H9 (cell line): Measurements from ENCODE around the gene SLC7A6. TPM values are rescaled to one million over a fixed set of nuclear protein-coding genes. Genes with fewer than 3 reads are reported as not detected.

Experiments
- DNase-seq: peaks from one replicate; pipeline ENCODE4 v3.0.0-alpha.2; 2017
- H2AFZ ChIP-seq: one replicate; pipeline ENCODE4 v1.6.1; 2013; ENCODE audit warnings: mild to moderate bottlenecking, low read length, control low read depth, moderate library complexity
- H2AK5ac ChIP-seq: 2 replicates; pipeline ENCODE4 v1.6.1; 2013; ENCODE audit warnings: low read length, control low read depth, mixed read lengths; ENCODE audit not compliant: insufficient read length
- H2BK120ac ChIP-seq: one replicate; pipeline ENCODE4 v1.6.1; 2013; ENCODE audit warnings: low read depth, mild to moderate bottlenecking, low read length, control low read depth, inconsistent platforms; ENCODE audit not compliant: poor library complexity, severe bottlenecking
- H2BK12ac ChIP-seq: 2 replicates; pipeline ENCODE4 v1.6.1; 2013; ENCODE audit warnings: low read length, control low read depth, mixed read lengths, low read depth; ENCODE audit not compliant: insufficient read length
- H2BK15ac ChIP-seq: 2 replicates; pipeline ENCODE4 v1.6.1; 2013; ENCODE audit warnings: low read depth, low read length, control low read depth
- H2BK20ac ChIP-seq: one replicate; pipeline ENCODE4 v1.6.1; 2013; ENCODE audit warnings: low read depth, mild to moderate bottlenecking, low read length, control low read depth, inconsistent platforms; ENCODE audit not compliant: poor library complexity, severe bottlenecking
- H2BK5ac ChIP-seq: 2 replicates; pipeline ENCODE4 v1.6.1; 2013; ENCODE audit warnings: low read length, control low read depth, mixed read lengths; ENCODE audit not compliant: insufficient read length
- H3K14ac ChIP-seq: 2 replicates; pipeline ENCODE4 v1.6.1; 2013; ENCODE audit warnings: low read length, control low read depth; ENCODE audit not compliant: insufficient read depth
- H3K18ac ChIP-seq: 2 replicates; pipeline ENCODE4 v1.6.1; 2013; ENCODE audit warnings: low read depth, mild to moderate bottlenecking, mixed read lengths, low read length, control low read depth; ENCODE audit not compliant: insufficient read length
- H3K23ac ChIP-seq: 2 replicates; pipeline ENCODE4 v1.6.1; 2013; ENCODE audit warnings: low read length, control low read depth, mixed read lengths, low read depth; ENCODE audit not compliant: insufficient read length
- H3K23me2 ChIP-seq: 2 replicates; pipeline ENCODE4 v1.6.1; 2013; ENCODE audit warnings: low read depth, mild to moderate bottlenecking, mixed read lengths, low read length, control low read depth; ENCODE audit not compliant: insufficient read length, poor library complexity, severe bottlenecking
- H3K27ac ChIP-seq: 2 replicates; pipeline ENCODE4 v1.5.1; 2013; ENCODE audit warnings: low read length, control low read depth, mixed read lengths, low read depth; ENCODE audit not compliant: insufficient read length
- H3K27me3 ChIP-seq: 2 replicates; pipeline ENCODE4 v1.6.1; 2013; ENCODE audit warnings: low read length, control low read depth, inconsistent platforms; ENCODE audit not compliant: insufficient read depth
- H3K4ac ChIP-seq: 2 replicates; pipeline ENCODE4 v1.6.1; 2013; ENCODE audit warnings: low read depth, mild to moderate bottlenecking, control low read depth, inconsistent platforms, low read length, moderate library complexity
- H3K4me1 ChIP-seq: 2 replicates; pipeline ENCODE4 v1.6.1; 2013; ENCODE audit warnings: low read length, control low read depth, inconsistent platforms; ENCODE audit not compliant: insufficient read depth
- H3K4me2 ChIP-seq: 2 replicates; pipeline ENCODE4 v1.6.1; 2013; ENCODE audit warnings: low read length, control low read depth, mixed read lengths; ENCODE audit not compliant: insufficient read length, insufficient read depth
- H3K56ac ChIP-seq: 2 replicates; pipeline ENCODE4 v1.6.1; 2013; ENCODE audit warnings: low read depth, mild to moderate bottlenecking, mixed read lengths, low read length, control low read depth; ENCODE audit not compliant: insufficient read length
- H3K79me1 ChIP-seq: 2 replicates; pipeline ENCODE4 v1.6.1; 2013; ENCODE audit warnings: low read depth, mild to moderate bottlenecking, moderate library complexity, low read length, control low read depth, inconsistent platforms; ENCODE audit not compliant: insufficient read depth, poor library complexity, severe bottlenecking
- H3K79me2 ChIP-seq: 2 replicates; pipeline ENCODE4 v1.6.1; 2013; ENCODE audit warnings: low read length, control low read depth, inconsistent platforms; ENCODE audit not compliant: insufficient read depth
- H3K9ac ChIP-seq: 2 replicates; pipeline ENCODE4 v1.6.1; 2013; ENCODE audit warnings: low read length, control low read depth, mixed read lengths; ENCODE audit not compliant: insufficient read length; ENCODE audit errors: extremely low read depth
- H3K9me3 ChIP-seq: one replicate; pipeline ENCODE4 v1.6.1; 2013; ENCODE audit warnings: low read depth, low read length, inconsistent platforms; ENCODE audit not compliant: control insufficient read depth
- H3T11ph ChIP-seq: one replicate; pipeline ENCODE4 v1.6.1; 2013; ENCODE audit warnings: mild to moderate bottlenecking, low read length, control low read depth, inconsistent platforms
- H4K20me1 ChIP-seq: one replicate; pipeline ENCODE4 v1.6.1; 2013; ENCODE audit not compliant: control insufficient read depth, insufficient read length, insufficient read depth
- H4K5ac ChIP-seq: 2 replicates; pipeline ENCODE4 v1.6.1; 2013; ENCODE audit warnings: low read depth, mild to moderate bottlenecking, mixed read lengths, low read length, control low read depth; ENCODE audit not compliant: insufficient read length
- H4K8ac ChIP-seq: replicated peaks from 2 replicates; pipeline ENCODE4 v1.6.1; 2013; ENCODE audit warnings: low read length, control low read depth, mixed read lengths, low read depth; ENCODE audit not compliant: insufficient read length
- H4K91ac ChIP-seq: 2 replicates; pipeline ENCODE4 v1.6.1; 2013; ENCODE audit warnings: low read depth, mild to moderate bottlenecking, moderate library complexity, mixed read lengths, low read length, control low read depth; ENCODE audit not compliant: insufficient read length
- H3K27ac Mint-ChIP-seq, 3 experiments: 2 replicates in 2 of 3; 3 replicates in 1 of 3; pipeline ENCODE4 v1.8.0; 2020 to 2021; ENCODE audit warnings: mixed read lengths in 3 of 3, mild to moderate bottlenecking in 1 of 3, moderate library complexity in 1 of 3
- H3K27me3 Mint-ChIP-seq: 2 replicates; pipeline ENCODE4 v1.8.0; 2021; ENCODE audit warnings: low read depth, mild to moderate bottlenecking, moderate library complexity, mixed read lengths
- H3K36me3 Mint-ChIP-seq, 3 experiments: 2 replicates in 2 of 3; 3 replicates in 1 of 3; pipeline ENCODE4 v1.8.0; 2020 to 2021; ENCODE audit warnings: low read depth in 3 of 3, mixed read lengths in 3 of 3; ENCODE audit not compliant: insufficient read depth in 1 of 3
- H3K4me1 Mint-ChIP-seq, 2 experiments: 2 replicates each; pipeline ENCODE4 v1.8.0; 2020; ENCODE audit warnings: mixed read lengths in 2 of 2
- H3K4me3 Mint-ChIP-seq, 2 experiments: 2 replicates in 1 of 2; 3 replicates in 1 of 2; pipeline ENCODE4 v1.8.0; 2020 to 2021; ENCODE audit warnings: mild to moderate bottlenecking in 2 of 2, mixed read lengths in 2 of 2, moderate library complexity in 1 of 2
- H3K9me3 Mint-ChIP-seq, 2 experiments: 2 replicates in 1 of 2; 3 replicates in 1 of 2; pipeline ENCODE4 v1.8.0; 2020; ENCODE audit warnings: mild to moderate bottlenecking in 2 of 2, mixed read lengths in 2 of 2, moderate library complexity in 1 of 2
- WGBS: extraction: QIAGEN DNeasy Blood & Tissue Kit; methylation state at CpG from one replicate; pipeline ENCODE4 v1.1.7; 2013; ENCODE audit warnings: missing lambda C conversion rate, low lambda C conversion rate, mixed read lengths; ENCODE audit not compliant: insufficient read length; ENCODE audit errors: extremely low coverage; 5-methylcytosine and 5-hydroxymethylcytosine counted together
- total RNA-seq: library from RNA; stranded (reverse); gene quantifications from 2 replicates; pipeline ENCODE4 v1.2.1, GENCODE V29; 2021
- TF ChIP-seq, protein P1 (sequence below): fragments of 200-600 bp; sonication (generic); conservative IDR thresholded peaks from 3 replicates; pipeline ENCODE4 v1.8.0; 2021; ENCODE audit warnings: antibody characterized with exemption, mild to moderate bottlenecking

Gene SLC7A6
- total RNA-seq, 1 experiment from 2014 or later: 21.1 TPM

DNA sequence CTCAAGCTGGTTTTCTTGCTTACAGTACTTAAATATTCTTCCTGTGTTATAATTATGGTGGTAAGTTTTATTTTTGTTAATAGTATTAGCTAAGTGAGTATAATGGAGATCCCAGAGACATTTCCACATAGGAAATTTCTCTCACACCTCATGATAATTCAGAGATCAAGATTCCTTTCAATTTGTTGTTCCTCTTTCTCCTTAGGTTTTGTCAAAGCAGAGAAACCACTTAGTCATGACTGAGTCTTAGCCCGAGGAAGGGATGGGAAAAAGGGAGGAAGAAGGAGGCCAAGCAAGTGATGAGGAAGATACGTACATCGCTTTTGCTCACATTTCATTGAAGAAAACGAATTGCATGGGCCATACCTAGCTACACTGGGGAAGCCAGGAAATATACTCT lies 46.8 kb upstream of the SLC7A6 start:
- no peak overlapping the region for H3T11ph ChIP-seq
- H3K27me3 ChIP-seq: no peaks in the 10 kb centered on the region
- no peak overlapping the region for H2AFZ ChIP-seq
- H3K4me1 ChIP-seq: no peaks in the 10 kb centered on the region
- no peak for DNase-seq
- no peak overlapping the region for H3K27ac ChIP-seq
- H2BK20ac ChIP-seq: no peak overlapping the region
- WGBS: no CpG with 5 or more reads among the region's 4 CpGs
- H3K9me3 ChIP-seq: no peaks in the 10 kb centered on the region
- no peak overlapping the region for H3K18ac ChIP-seq
- no peak overlapping the region for H2BK15ac ChIP-seq
- no peak overlapping the region for H2AK5ac ChIP-seq
- no peak overlapping the region for H2BK12ac ChIP-seq
- no peaks in the 10 kb centered on the region for H3K79me2 ChIP-seq
- Mint-ChIP-seq H3K27ac (no peak overlapping the region; a peak in 1 of 7 replicates), H3K36me3 (peaks cover 0 to 3% (median 0%) of the 10 kb centered on the region in 3 experiments; a peak in 2 of 7 replicates), H3K4me1 (peaks cover 6 to 9% of the 10 kb centered on the region in 2 experiments), H3K27me3 (no peaks in the 10 kb centered on the region), H3K4me3 (no peak overlapping the region), H3K9me3 (no peaks in the 10 kb centered on the region)
- no peak overlapping the region for H2BK120ac ChIP-seq
- no peaks in the 10 kb centered on the region for H3K79me1 ChIP-seq
- H4K91ac ChIP-seq: no peak overlapping the region
- no peak overlapping the region for H3K23ac ChIP-seq
- H3K14ac ChIP-seq: no peak overlapping the region
- no peak overlapping the region for H4K5ac ChIP-seq
- H2BK5ac ChIP-seq: no peak overlapping the region
- TF ChIP-seq, protein P1, sequence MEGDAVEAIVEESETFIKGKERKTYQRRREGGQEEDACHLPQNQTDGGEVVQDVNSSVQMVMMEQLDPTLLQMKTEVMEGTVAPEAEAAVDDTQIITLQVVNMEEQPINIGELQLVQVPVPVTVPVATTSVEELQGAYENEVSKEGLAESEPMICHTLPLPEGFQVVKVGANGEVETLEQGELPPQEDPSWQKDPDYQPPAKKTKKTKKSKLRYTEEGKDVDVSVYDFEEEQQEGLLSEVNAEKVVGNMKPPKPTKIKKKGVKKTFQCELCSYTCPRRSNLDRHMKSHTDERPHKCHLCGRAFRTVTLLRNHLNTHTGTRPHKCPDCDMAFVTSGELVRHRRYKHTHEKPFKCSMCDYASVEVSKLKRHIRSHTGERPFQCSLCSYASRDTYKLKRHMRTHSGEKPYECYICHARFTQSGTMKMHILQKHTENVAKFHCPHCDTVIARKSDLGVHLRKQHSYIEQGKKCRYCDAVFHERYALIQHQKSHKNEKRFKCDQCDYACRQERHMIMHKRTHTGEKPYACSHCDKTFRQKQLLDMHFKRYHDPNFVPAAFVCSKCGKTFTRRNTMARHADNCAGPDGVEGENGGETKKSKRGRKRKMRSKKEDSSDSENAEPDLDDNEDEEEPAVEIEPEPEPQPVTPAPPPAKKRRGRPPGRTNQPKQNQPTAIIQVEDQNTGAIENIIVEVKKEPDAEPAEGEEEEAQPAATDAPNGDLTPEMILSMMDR: no peak
- H3K23me2 ChIP-seq: no peaks in the 10 kb centered on the region
- no peak overlapping the region for H3K4ac ChIP-seq
- no peak overlapping the region for H4K8ac ChIP-seq
- H4K20me1 ChIP-seq: no peaks in the 10 kb centered on the region
- H3K4me2 ChIP-seq: no peak overlapping the region
- H3K9ac ChIP-seq: no peak overlapping the region
- H3K56ac ChIP-seq: no peak overlapping the region
